ENCODE data around the gene MRM1.

- TF ChIP-seq CTCF (IDR thresholded peaks at IDR 0.05) (no peak), POLR2A (IDR thresholded peaks at IDR 0.05) (no peak), POLR2AphosphoS5 (IDR thresholded peaks at IDR 0.05; ENCODE audit: insufficient read depth in 1 of 2, low read depth in 1 of 2) (no peak)
These were observed 11.8 kb downstream of the MRM1 start for GRCh38 chr17:36613155-36613554.

Data from vagina (tissue), 2 donors.